Measurements from ENCODE around the gene FAM149A. TPM values are rescaled to one million over a fixed set of nuclear protein-coding genes. Genes with fewer than 3 reads are reported as not detected.

FAM149A gene
- 14.5 TPM for total RNA-seq

DNA sequence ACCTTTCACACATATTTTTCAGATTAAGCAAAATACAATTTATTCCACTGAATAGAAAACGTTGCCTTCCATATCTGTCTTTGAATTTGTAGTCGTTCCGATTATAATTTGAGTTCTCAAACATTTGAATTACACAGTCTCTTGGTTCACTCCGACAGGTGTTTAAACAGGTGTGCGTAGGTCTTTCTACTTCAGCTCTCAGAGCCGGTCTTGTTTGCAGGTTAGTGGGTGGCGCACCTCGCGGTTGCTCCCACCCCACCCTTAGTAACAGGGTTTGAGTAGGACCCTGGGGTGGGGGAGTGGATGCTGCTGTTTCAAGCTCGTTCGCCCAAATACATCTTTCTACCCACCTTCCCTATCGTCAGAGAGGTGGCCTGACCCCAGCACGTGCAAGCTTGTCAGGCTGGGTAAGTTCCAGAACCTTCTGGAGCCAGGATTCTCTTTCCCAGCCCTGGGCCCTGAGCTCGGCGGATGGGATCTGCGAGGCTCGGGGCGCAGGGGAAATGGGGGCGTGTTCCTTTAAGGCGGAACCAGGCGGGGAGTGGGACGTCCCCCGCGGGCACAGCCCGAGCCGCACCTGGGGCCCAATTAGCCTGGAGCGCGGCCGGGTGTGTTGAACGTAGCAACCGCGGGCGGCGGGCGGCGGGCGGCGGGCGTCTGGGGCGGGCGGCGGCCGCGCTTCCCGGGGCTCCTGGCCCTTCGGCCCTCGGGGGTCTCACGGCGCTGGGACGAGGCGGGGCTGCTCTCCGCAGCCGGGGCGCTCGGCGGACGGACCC, at the start of gene FAM149A:
FAM149A (plus strand) TSS at position 591 of the 776 bp plus-strand sequence.

DNA sequence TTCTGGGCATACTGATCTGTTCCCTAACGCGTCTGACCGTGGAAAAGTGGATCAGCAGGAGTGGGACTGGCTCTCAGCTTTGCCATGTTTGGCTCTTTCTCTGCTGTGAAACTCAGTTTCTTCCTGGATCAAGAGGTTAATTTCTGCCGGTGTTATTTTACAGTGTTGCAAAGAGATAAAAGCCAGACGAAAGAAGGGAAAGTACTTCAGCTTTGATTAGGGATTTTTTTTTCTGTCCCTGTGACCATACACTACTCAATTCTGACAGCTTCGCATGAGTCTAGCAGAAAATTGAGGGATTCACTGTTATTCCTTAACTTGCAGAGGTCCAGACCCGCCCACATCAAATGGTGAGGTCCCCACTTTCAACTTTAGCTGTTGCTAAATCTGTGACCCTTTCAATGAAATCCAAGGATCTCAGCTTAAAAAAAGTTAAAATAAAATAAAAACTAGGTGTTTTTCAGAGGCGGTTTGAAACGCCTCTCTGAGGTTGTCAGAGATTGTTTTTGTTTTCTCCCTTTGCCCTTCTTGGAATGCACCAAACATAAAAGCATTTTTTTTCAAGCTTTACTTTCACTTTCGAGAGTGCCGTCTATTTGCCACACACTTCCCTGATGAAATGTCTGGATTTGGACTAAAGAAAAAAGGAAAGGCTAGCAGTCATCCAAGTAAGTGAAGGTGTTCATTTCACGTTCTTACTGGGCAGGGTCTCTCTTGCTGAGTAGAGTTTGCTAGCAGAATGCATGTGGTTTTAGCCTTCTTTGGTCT, 35.7 kb upstream of the FAM149A start, which contains the start of gene TLR3:
TLR3 (plus strand) TSS at position 576 of the 768 bp plus-strand sequence. CDS start 7,464 bp downstream, outside the sequence.

DNA sequence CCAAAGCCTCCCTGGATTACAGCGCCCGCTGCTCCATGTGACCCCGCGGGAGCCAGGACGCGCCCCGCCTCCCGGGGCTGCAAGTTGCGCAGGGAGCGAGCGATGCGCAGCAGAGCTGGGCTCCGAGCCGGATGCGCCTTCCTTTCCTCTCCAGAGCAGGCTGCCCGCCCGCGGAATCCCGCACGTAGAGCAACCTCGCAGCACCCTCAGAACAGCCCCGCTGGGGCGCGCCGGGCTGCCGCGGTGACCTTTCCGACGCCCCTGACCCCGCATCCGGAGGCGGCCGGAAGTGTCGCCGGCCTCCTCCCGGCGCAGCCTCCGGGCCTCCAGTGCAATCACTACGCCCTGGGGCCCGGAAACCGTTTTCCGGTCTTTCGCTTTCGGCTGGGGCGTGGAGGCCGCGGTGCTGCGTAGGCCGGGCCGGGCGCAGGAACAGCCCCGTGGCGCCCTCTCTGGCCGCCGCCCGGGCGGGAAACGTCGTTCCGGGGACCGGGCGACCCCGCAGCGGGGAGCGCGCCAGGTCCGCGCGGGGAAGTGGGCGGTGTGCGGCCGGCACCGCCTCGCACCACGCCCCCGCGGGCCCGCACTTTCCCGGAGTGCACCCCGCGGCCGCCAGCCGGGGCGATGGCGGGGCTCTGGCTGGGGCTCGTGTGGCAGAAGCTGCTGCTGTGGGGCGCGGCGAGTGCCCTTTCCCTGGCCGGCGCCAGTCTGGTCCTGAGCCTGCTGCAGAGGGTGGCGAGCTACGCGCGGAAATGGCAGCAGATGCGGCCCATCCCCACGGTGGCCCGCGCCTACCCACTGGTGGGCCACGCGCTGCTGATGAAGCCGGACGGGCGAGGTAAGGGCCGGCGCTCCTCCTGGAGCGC, 86.9 kb downstream of the FAM149A start, which contains the start of gene CYP4V2:
CYP4V2 (plus strand) TSS at position 368 of the 866 bp plus-strand sequence; CDS start at position 625, 257 bp downstream.

Other genes with a start within 250 kb of the FAM149A start
- gene TLR3, start 35.5 kb upstream of the FAM149A start, total RNA-seq = 2.7 TPM
- gene CYP4V2, start 86.9 kb downstream of the FAM149A start, total RNA-seq = 38.9 TPM
- gene KLKB1, start 122.8 kb downstream of the FAM149A start, total RNA-seq = 2.1 TPM
- 0.44 TPM for gene F11, start 161.5 kb downstream of the FAM149A start, total RNA-seq